ENCODE measurements around the gene CCDC93.

The CCDC93 gene, protein sequence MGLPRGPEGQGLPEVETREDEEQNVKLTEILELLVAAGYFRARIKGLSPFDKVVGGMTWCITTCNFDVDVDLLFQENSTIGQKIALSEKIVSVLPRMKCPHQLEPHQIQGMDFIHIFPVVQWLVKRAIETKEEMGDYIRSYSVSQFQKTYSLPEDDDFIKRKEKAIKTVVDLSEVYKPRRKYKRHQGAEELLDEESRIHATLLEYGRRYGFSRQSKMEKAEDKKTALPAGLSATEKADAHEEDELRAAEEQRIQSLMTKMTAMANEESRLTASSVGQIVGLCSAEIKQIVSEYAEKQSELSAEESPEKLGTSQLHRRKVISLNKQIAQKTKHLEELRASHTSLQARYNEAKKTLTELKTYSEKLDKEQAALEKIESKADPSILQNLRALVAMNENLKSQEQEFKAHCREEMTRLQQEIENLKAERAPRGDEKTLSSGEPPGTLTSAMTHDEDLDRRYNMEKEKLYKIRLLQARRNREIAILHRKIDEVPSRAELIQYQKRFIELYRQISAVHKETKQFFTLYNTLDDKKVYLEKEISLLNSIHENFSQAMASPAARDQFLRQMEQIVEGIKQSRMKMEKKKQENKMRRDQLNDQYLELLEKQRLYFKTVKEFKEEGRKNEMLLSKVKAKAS

DNA sequence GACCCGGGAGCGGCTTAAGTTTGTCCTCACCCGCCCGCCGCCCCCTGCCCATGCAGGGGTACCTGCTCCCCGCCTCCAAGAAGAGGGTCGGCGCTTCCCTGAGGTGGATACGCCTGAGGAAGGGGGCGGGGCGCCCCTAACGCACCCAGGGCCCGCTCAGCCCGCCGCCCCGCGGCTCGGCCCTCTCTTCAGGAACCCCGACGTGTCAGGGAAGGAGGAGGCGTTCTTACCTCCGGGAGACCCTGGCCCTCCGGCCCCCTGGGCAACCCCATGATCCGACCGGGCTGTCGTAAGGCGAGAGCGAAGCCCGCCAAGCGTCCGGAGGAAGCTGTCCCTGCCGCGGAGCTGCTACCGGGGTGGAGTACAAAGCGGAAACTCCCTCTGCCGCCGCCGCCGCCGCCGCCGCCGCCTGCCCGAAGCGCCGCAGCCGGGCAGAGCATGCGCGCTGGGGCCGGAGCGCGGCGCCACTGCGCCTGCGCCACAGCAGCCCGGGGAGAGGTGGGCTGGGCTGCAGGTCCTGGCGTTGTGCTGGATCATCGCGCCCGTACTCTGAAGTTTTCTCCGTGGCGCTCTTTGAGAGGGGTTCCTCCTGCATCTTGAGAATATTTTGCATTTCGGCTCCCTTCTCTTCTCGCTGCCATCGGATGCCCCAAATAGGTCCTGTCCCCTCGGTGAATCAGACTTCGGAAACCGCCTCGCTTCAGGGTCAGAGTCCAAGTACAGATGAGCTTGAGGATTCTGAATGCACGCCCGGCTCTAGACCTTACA, at the start of gene CCDC93:
Gene CCDC93 (minus strand): TSS at position 347 of the 768 bp plus-strand sequence. CDS start 75 bp downstream, at position 272.
- peak; percentile 91 for DNase-seq (ENCODE audit: low spot score)

DNA sequence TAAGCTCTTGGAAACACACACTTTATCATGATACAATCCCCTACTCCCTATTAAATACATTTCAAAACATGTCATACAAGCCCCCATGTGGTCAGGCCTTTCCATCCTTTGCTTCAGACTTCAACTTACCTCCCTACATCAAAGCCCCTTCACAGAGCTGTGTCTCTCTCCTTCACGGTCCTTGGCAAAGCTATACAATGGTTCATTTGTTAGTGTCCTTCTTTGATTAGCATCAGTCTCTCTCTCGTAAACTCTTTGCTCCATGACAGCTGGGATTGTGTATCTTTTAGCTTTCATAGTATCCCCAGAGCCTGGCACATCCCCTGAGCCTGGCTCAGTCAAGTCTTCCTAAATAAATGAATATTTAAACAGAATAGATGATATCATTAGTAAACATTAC, 48.8 kb upstream of the CCDC93 start:
- DNase-seq (ENCODE audit: low spot score): no peak

DNA sequence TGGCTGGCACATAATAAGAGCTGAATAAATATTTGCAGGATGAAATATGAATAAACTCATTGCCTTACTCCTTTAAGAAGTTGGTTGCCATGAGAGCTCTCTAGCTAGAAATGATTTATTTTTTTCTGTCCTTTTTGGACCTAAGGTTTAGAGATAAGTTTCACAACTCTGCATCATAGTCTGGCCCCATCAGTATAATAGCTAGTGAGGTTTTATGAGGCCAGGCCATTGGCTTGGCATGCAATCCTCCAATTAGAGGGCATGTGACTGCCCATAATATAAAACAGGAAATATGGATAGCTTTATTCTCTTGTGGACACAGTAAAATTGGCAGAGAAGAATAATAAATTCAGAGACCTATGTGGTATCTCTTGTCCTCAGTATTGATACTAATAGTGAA, 48.2 kb upstream of the CCDC93 start:
- DNase-seq (ENCODE audit: low spot score): no peak

DNA sequence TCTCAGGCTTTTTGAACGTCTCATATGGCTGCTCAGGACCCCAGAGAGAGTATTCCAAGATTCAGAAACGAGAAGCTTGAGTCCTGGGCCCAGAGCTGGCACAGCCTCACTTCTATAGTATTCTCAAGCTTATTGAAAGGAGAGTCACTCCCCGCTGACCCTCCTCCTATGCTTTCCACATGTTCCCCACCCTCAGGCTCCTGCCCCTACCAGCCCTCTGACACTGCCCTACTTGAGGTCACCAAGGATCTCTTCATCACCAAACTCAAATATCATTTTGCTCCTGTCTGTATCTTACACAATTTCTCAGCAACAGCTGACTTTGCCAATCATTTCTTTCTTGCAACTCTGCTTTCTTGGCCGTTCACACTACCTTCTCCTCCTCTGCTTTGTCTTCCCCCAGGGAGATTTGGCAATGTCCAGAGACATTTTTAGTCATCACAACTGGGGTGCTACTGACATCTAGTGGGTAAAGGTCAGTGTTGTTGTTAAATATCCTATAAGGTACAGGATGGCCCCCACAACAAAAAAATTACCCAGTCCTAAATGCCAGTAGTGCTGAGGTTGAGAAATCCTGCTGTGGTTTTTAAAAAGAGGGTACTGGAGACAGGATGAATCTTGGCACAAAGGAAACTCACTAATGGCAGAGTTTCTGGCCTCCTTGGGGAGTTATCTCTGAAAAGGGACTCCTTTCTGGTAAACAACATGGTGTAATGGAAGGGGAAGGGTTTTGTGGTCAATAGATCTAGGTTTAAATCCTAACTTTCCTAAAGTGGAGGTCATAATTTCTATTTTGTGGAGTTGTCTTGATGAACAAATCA, 47.5 kb upstream of the CCDC93 start:
- no peak for DNase-seq (ENCODE audit: low spot score)

DNA sequence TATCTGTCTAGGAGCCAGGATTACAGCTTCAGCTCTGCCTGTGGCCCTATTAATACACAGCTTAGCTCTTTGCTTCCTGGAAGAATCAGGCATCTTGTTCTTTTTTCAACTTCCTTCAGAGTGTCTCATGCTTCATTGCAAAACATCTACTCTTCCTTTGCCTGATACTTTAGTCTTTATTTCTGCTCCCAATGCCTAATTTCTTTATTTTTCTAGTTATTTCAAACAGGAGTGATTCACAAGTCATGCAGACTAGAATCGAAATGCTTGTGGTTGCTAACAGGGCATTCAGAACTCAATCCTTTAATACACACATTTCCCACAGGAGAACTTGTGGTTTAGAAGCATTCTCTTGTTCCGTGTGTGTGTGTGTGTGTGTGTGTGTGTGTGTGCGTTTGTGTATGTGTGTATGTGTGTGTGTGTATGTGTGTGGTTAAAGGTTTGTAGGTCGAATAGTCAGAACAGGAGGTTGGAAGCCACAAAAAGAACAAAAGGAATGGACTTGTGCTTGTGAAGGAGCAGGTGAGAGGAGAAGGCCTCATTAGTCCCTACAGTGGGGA, 46.1 kb upstream of the CCDC93 start:
- DNase-seq (ENCODE audit: low spot score): no peak

DNA sequence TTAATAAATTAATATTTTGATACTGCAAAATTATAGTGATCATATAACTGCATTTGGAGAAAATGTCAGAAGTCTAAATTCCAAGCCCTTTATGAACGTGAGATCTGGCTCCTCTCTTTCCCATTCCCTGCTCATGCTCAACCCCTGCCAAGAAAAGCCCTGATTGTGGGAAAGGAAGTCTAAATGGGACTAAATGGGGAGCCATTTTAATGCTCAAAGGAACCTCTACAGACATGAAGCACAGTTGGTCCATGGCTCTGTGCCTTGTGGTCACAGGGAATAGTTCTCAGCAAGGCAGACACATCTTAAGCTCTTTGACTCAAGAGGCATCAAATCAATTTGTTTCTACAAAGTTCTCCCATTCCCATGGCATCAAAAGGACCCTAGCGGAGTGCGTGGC, 45.1 kb upstream of the CCDC93 start:
- DNase-seq (ENCODE audit: low spot score): no peak

DNA sequence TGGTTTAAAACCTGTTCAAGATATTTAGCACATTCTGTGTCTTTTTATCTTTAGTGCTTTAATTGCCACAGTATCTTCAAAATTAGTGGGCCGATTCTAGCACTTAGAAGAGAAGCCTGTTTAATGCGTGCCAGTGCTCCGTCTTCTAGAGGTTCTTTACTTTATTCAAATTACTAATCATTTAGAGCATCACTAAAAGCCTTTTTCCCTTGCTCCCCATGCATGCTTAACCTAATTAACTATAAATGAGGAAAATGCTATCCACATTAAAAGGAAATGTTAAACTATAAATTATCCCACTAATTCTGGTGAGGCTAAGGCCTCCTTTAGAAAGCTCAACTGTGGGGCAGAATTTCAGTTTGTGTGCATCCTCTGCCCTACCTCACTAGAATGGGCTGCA, 42.9 kb upstream of the CCDC93 start:
- no peak for DNase-seq (ENCODE audit: low spot score)

DNA sequence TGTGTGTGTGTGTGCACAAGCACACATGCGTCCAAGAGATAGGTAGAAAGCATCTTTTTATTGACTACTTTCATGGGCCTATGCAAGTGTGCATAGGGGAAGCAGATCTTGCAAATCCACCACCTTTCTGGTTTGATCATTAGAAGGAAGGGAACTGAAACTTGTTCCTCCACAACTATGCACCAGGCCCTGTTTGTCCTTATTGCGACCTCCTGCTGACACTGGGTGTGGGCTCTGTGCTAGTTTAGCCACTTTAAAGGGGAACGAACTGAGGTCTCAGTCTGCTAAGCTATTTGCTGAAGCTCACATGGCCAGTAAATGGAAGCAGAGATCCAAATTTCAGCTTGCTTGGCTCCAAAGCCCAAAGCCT, 42.3 kb upstream of the CCDC93 start:
- DNase-seq (ENCODE audit: low spot score): no peak

DNA sequence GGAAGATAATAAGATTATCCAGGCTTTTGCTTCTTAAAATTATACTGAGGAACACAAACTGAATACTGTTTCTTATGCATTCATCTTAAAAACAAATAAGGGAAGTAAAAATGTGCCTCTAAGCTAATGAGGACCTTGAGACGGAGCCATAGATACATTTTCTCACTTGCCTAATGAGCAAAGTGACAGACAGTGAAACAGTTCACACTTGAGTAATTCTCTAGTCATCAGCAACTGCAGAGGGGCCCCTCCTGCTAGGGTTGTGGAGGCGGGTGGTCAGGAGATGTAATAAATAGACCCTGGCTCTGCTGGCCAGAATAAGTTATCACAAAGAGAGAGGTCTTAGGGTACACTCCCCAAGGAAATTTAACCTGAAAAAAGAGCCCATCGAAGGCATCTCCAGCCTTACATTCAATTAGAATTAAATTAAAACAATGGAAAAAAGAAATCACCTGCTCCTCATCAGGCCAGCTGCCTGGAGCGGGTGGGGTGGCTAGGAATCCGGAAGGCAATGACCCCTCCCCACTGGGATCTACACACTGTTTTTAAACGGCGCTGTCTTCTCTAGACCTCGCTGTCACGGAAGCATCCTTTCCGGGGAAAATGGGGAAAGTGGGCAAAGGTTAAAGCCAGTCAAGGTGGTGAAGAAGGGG, 41.8 kb upstream of the CCDC93 start:
- DNase-seq (ENCODE audit: low spot score): no peak

DNA sequence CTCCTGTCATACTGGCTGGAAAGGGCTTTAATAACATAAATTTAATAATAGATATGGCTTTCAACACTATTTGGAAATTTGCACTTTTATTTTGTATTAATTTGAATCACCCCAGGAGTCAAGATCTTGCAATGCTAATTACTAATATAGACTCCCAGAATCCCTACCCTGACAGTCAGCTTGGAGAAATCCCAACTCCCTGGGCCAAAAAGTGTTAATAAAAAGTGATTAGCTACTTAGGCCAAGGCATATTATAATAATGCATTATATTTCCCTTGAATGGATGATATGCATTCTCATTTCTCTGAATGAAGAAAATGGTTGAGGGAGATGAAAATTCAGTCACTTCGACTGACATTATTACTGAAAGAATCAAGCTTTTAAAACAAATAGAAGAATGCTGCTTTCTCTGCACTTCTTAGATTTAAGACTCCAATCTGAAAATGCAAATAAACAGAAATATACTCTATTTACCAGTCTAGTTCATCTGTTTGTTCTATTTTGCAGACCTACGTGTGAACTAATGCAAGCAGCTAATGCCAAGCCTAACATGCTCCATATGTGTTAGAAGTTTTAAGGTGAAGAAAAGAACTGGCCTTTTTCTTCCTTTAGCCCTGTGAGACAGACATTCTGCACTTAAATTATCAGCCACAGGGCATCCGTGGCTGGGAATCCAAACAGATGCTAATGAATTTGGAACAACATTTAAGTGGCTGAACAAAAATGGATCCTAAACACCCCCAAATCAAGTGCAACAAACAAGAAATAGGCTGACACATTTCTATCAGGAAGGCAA, 40.5 kb upstream of the CCDC93 start:
- no peak for DNase-seq (ENCODE audit: low spot score)

DNA sequence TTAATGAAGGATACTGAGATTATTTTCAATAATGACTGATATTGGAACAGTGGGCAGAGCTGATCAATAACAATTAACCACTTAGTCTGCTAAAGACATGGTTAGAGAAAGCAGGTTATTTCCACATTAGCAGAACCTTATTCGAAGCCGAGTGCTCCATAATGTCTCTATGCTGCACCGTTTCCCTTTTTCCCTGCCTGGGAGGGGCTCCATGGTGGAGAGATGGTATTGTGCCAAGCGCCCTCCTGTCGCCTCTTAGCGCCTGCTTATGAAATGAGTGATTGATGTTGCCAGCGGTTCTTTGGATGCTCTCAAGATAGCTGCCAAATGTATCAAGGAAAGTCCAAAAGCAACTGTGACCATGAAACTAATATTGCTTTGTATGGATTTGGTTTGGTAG, 39.8 kb upstream of the CCDC93 start:
- DNase-seq (ENCODE audit: low spot score): no peak

DNA sequence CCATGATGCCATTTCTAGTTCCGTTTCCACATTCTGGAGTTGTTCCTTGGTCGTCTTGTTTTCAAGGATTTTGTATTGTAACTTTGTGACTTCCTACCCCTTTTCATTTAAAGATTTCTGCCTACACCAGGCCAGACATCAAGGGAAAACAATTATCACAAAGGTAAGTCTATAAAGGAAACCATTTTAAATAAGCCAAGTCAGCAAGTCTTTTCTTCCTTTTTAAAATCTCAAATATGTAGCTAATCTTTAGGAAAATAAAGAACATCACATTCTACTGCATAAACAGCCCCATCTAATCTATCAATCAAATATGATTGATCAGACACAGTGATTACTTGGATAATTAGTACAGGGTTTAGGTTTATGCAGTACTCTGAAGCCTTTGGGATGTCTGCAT, 38.6 kb upstream of the CCDC93 start:
- no peak for DNase-seq (ENCODE audit: low spot score)

DNA sequence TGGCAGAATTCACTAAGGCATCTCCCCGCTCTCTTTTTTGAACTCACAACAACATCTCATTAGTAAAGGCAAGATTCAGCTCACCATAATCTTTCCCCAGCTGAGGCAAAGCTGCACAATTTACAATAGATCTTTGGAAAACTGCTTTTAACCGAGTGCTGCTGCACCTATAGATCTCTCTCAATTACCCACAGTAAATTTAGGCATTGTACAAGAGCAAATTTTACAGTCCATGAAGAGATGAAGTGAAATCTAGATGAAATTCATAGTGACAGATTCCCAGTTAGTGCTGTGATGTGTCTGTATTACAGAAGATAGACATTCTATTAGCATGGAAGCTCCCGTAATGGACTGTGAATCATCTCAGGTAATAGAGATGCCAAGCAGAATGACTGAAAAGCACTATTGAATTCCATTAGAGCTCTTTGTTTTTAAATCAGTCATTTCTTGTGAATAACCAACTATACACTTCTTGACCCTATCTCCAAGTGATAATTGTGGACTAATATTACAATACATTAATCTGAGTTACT, 38.0 kb upstream of the CCDC93 start:
- no peak for DNase-seq (ENCODE audit: low spot score)

DNA sequence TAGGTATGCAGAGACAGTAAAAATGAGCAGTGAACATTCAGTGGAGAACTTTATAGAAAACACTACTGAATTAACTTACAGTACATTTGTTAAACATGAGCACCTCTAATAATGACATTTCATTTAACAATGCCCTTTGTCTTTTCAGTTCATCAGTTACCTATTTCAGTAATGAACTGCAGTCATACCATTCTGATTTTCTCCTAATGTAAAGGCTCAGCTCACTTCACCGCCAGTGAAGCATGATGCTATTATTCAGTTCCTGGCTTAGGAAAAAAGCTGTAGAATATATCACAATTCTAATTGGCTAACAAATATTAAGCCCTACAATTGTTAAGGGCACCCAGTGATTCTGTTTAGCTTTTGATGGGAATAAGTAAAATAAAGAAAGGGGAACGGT, 37.1 kb upstream of the CCDC93 start:
- no peak for DNase-seq (ENCODE audit: low spot score)

DNA sequence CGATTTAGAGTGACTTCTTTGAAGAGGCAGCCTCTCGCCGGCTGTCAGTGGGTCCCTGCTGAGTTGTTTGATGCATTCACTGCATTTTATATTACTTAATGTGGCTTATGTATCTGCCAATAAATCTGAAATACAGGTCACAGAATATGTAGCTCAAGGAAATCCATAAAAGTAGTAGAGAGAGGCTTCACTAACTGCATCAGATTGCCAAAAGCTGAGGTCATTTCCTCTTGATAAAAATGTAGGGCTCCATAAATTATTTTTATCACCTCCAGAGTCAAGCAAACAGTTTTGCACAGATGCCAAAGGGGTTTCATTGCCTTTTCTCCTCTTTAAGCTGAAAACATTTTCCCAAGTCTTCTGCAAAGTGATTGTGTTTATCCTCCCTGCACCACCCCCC, 36.5 kb upstream of the CCDC93 start:
- no peak for DNase-seq (ENCODE audit: low spot score)

DNA sequence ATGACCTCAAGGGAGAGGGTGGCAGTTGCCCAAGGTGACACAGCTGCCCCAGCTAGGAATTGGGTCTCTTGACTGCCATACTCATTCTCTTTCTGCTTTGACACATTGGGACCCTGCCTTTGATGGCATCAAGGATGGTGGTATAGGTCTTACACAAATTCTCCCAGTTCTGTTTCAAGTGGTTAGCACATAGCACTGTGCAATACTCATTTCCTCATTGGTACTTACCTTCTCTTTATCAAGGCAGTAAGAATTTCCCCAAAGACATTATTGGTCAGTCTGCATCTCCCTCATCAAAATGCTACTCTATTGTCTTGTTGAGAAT, 35.9 kb upstream of the CCDC93 start:
- DNase-seq (ENCODE audit: low spot score): no peak

DNA sequence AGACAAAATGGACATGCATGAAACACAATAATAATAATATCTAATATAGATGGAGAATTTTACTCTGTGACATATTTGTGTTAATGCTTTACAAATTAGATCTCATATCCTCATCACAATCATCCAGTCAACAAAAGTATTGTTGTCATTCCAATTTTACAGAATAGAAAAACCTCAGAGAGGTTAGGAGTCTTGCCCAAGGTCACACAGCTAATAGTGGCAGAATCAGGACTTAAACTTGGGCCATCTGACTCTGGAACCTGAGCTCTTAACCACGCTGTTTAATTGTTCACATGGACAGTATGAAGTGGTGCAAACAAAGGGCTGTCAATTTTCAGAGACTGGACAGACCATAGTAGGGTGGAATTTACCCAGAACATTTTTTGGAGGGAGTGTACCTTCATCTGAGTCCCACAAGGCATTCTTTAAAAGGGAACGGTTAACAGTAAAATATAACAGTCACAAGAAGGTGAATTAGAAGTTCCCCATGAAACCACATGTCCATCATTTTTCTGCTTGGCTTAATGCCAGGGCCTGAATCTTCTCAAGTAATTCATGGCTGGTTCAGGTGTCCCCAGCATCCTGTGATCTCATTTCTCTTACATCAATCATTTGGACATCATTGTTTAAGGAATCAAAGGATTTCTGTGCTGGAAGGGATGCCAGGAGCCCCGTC, 35.4 kb upstream of the CCDC93 start:
- no peak for DNase-seq (ENCODE audit: low spot score)

DNA sequence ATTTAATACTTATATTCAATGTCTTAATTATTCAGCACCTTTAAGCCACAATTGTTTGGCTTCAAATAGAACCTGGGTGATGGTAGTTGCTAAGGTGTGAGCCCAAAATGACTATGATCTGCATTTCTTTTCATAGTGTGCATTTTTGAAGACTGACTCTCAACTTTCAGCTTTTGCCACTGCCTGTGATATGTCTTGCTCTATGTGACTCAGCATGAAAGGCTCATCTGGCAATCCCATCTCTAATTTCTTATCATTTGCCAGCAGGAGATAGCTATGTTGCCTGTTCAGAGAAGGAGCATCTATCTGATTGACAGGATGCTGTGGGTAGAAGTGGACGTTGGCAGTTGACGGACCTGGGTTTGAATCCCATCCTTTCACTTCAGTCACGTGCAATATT, 34.5 kb upstream of the CCDC93 start:
- no peak for DNase-seq (ENCODE audit: low spot score)

DNA sequence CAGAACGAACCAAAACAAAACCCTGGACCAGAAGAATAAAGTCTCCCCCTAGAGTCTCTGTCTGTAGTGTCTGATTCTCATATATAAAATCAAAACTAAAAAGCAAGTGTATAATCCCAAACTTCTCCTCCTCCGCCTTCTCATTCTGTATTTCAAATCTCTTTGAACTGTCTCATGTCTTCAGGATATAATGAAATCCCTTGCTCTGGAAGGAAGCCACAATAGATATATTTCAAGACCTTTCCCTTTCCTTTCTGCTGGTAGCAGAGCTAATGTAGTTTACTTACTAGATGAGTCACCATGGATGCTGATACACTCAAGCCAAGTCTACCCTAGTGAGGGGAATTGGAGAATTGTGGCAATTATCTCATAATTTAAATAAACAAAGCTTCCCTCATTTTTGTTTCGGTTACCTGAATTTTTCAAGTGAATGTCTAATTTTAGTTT, 33.5 kb upstream of the CCDC93 start:
- DNase-seq (ENCODE audit: low spot score): no peak

Data from ecto neural progenitor cell (in vitro differentiated cells).